Right lobe of liver (tissue), 4 donors: ENCODE data around the gene CLEC2L.

ENCODE experiments used
- CTCF ChIP-seq, 4 donors: fragments of 200-600 bp in 3 of 4; fragments of 450-650 bp in 1 of 4; IDR thresholded peaks; one replicate each; pipeline versions ENCODE4 v1.5.1 to v1.8.0; 2016 to 2022; ENCODE audit warnings: antibody characterized with exemption in 4 of 4, mild to moderate bottlenecking in 2 of 4
- POLR2A ChIP-seq: fragments of 450-650 bp; IDR thresholded peaks from one replicate; pipeline ENCODE4 v1.6.1; 2017; ENCODE audit warnings: antibody characterized with exemption, mild to moderate bottlenecking
- donor health status: DM: no; HTN: no; CAD: no.
- donor health status: DM: no; HTN: no; CAD: no.
- donor health status: DM: no; HTN: yes; CAD: no.

GRCh38 chr7:139540203-139540602 lies 16.7 kb downstream of the CLEC2L start:
- no peak for TF ChIP-seq CTCF (IDR thresholded peaks at IDR 0.05)
- TF ChIP-seq POLR2A = no peak
